Activated CD8-positive, alpha-beta T cell treated with anti-CD3 and anti-CD28 coated beads for 36 hours (primary cell): ENCODE measurements around the gene UBA6. TPM values are rescaled to one million over a fixed set of nuclear protein-coding genes. Genes with fewer than 3 reads are reported as not detected.
A peak's percentile ranks its signal among the peaks of the same experiment; 100 is the strongest.
"Not testable (repeated sequence)": the region's sequence is repeated elsewhere in the genome, so short reads cannot be mapped to it uniquely, and the experiment has no call there.

Experiments used
- ATAC-seq: fragments of 200-7000 bp; cut with Tn5 transposase; one replicate; pipeline ENCODE4 v1.10.0; 2021; ENCODE audit warnings: mild to moderate bottlenecking, moderate library complexity
- CTCF ChIA-PET: fragments of 350-600 bp; sonication (Branson Sonifier 250); formaldehyde crosslinking; loops from one replicate; lab custom pipeline; 2021; ENCODE audit warnings: antibody characterized with exemption; lab: Charles Lee
- POLR2A ChIA-PET: fragments of 350-600 bp; sonication (Branson Sonifier 250); formaldehyde crosslinking; loops from one replicate; lab custom pipeline; 2021; ENCODE audit warnings: antibody characterized with exemption; lab: Charles Lee
- DNase-seq: peaks from one replicate; pipeline ENCODE4 v3.0.0-alpha.2; 2020
- H3K27ac Mint-ChIP-seq: one replicate; pipeline ENCODE4 v1.8.0; 2021; ENCODE audit warnings: mild to moderate bottlenecking, mixed read lengths
- H3K27me3 Mint-ChIP-seq: one replicate; pipeline ENCODE4 v1.8.0; 2021; ENCODE audit warnings: mixed read lengths
- H3K36me3 Mint-ChIP-seq: one replicate; pipeline ENCODE4 v1.8.0; 2021; ENCODE audit warnings: low read depth, mixed read lengths
- H3K4me1 Mint-ChIP-seq: one replicate; pipeline ENCODE4 v1.8.0; 2021; ENCODE audit warnings: low read depth, mixed read lengths
- H3K4me3 Mint-ChIP-seq: one replicate; pipeline ENCODE4 v1.8.0; 2021; ENCODE audit warnings: mild to moderate bottlenecking, moderate library complexity, mixed read lengths
- H3K9me3 Mint-ChIP-seq: one replicate; pipeline ENCODE4 v1.8.0; 2021; ENCODE audit warnings: mixed read lengths
- intact Hi-C: fragments of 100-400 bp; cut with micrococcal nuclease; formaldehyde crosslinking; loops from one replicate; pipeline ENCODE4 v1.10.0; 2022
- total RNA-seq, 2 experiments: library from RNA; stranded (reverse); gene quantifications; one replicate each; pipeline ENCODE4 v1.2.3, GENCODE V29; 2021
- TF ChIP-seq, protein P1 (sequence below): fragments of 200-600 bp; IDR thresholded peaks from one replicate; pipeline ENCODE4 v1.8.0; 2022; ENCODE audit warnings: antibody characterized with exemption, mild to moderate bottlenecking

The UBA6 gene
- total RNA-seq, 2 experiments from 2014 or later: 81.2 to 87.5 TPM

DNA sequence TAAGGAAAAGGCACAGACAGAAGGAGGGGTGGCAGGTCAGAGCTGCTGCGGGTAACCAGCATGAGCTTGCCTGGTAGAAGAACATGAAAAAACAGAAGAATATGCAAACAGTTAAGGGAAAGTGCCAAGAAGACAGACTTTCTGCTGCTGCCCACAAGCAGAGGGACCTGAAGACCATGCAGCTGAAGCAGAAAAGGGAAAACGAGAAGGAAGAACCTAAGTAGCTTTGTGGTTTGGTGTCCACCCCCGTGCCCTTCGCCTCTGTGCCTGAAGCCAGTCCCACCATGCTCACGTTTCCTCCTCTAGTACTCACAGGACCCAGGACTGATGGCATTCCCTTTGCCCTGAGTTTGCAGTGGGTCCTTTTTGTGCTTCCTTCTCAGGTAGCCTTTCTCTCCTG, 62.8 kb downstream of the UBA6 start:
- POLR2A ChIA-PET: interaction anchor here (1.0 kb wide), 1 partner anchor 10 kb away, joined by 3 read pairs; no protein-coding TSS in a partner anchor
- no peak for ATAC-seq
- Mint-ChIP-seq H3K27me3 (no peaks in the 10 kb centered on the region), H3K4me1 (no peaks in the 10 kb centered on the region), H3K36me3 (peaks cover 27% of the 10 kb centered on the region), H3K27ac (peak overlapping the region; percentile 40), H3K9me3 (no peaks in the 10 kb centered on the region), H3K4me3 (no peak overlapping the region)
- CTCF ChIA-PET: no interaction called here
- TF ChIP-seq, protein P1, sequence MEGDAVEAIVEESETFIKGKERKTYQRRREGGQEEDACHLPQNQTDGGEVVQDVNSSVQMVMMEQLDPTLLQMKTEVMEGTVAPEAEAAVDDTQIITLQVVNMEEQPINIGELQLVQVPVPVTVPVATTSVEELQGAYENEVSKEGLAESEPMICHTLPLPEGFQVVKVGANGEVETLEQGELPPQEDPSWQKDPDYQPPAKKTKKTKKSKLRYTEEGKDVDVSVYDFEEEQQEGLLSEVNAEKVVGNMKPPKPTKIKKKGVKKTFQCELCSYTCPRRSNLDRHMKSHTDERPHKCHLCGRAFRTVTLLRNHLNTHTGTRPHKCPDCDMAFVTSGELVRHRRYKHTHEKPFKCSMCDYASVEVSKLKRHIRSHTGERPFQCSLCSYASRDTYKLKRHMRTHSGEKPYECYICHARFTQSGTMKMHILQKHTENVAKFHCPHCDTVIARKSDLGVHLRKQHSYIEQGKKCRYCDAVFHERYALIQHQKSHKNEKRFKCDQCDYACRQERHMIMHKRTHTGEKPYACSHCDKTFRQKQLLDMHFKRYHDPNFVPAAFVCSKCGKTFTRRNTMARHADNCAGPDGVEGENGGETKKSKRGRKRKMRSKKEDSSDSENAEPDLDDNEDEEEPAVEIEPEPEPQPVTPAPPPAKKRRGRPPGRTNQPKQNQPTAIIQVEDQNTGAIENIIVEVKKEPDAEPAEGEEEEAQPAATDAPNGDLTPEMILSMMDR: no peak
- no peak for DNase-seq
- intact Hi-C loops: no loop called here

DNA sequence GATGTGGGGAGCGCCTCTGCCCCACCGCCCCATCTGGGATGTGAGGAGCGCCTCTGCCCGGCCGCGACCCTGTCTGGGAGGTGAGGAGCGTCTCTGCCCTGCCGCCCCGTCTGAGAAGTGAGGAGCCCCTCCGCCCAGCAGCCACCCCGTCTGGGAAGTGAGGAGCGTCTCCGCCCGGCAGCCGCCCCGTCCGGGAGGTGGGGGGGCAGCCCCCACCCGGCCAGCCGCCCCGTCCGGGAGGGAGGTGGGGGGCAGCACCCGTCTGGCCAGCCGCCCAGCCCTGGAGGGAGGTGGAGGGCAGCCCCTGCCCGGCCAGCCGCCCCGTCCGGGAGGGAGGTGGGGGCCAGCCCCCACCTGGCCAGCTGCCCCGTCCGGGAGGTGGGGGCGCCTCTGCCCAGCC, 64.0 kb downstream of the UBA6 start:
- H3K27me3 Mint-ChIP-seq, ATAC-seq, DNase-seq, H3K27ac Mint-ChIP-seq, H3K4me1 Mint-ChIP-seq, intact Hi-C loops, CTCF ChIA-PET, POLR2A ChIA-PET, H3K4me3 Mint-ChIP-seq, H3K9me3 Mint-ChIP-seq: not testable (repeated sequence)
- peaks cover 28% of the 10 kb centered on the region for H3K36me3 Mint-ChIP-seq

DNA sequence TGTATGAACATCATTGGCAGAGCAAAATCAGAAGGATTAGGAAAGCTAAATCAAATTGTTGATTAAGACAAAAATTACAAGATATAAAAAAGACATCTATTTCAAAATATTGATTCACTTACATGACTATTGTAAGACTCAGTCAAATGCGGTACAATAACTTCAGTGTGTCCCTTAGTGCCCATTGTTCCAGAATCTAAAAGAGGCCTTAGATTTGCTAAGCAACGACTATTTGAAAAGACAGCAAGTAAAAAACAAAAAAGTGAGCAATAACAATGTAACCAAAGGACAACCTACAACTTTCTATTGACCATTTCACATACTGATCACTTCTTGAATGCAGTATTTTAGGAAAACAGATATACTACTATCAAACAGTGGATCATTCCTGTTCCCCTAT, 65.6 kb downstream of the UBA6 start:
- intact Hi-C loops: no loop called here
- DNase-seq: no peak
- no peak for ATAC-seq
- H3K27ac Mint-ChIP-seq: no peak overlapping the region
- H3K4me3 Mint-ChIP-seq: no peak overlapping the region
- no peaks in the 10 kb centered on the region for H3K9me3 Mint-ChIP-seq
- peaks cover 28% of the 10 kb centered on the region for H3K36me3 Mint-ChIP-seq
- CTCF ChIA-PET: no interaction called here
- H3K27me3 Mint-ChIP-seq: no peaks in the 10 kb centered on the region
- TF ChIP-seq, protein P1: no peak
- H3K4me1 Mint-ChIP-seq: no peaks in the 10 kb centered on the region
- POLR2A ChIA-PET: no interaction called here

DNA sequence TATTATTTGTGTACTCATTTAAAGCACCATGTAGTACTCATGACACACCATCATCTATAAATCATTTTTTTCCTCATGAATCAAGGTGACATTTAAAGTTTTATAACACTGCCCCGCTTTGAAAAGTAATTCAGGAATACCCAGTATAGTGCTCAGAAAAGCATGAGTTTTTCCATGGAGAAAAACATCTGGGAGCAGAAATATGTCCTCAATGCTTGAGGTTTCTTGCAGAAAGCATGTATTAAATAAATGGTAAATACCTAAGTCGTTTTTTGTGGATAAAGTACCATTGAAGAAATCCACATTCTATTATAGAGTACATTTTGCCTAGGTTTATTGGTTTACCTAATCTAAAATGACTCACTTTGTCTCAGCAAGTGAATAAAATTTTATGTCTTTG, 66.2 kb downstream of the UBA6 start:
- intact Hi-C loops: no loop called here

DNA sequence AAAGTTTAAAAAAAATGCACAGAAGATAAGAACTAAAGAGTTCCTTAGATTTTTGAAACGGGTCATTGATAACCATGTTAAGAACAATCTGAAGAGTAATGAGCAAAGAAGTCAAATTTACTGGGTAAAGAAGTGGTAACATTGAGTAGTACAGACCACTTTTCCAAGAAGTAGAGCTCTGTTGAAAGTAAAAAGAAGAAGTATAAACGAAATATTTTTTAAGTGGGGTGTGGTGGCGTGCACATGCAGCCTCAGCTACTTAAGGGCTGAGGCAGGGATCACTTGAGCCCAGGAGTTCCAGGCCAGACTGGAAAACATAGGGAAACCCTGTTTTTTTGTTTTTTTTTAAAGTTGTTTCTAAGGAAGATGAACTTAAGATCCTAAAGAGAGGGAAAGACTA, 68.5 kb downstream of the UBA6 start:
- TF ChIP-seq, protein P1: no peak
- Mint-ChIP-seq H3K27ac (no peak overlapping the region), H3K36me3 (peaks cover 23% of the 10 kb centered on the region), H3K4me1 (no peaks in the 10 kb centered on the region), H3K4me3 (no peak overlapping the region), H3K27me3 (no peaks in the 10 kb centered on the region), H3K9me3 (no peaks in the 10 kb centered on the region)
- intact Hi-C loops: no loop called here
- ATAC-seq (no peak), DNase-seq (no peak)
- CTCF ChIA-PET: no interaction called here
- POLR2A ChIA-PET: interaction anchor here (0.6 kb wide), 1 partner anchor 11 kb away, joined by 3 read pairs; no protein-coding TSS in a partner anchor

More for the DNA sequence above, 66.2 kb downstream of the UBA6 start:
- ATAC-seq: no peak
- H3K27ac Mint-ChIP-seq: no peak overlapping the region
- peaks cover 27% of the 10 kb centered on the region for H3K36me3 Mint-ChIP-seq
- no peak for DNase-seq
- no peaks in the 10 kb centered on the region for H3K4me1 Mint-ChIP-seq
- ChIA-PET CTCF (no interaction called here), POLR2A (no interaction called here)
- TF ChIP-seq, protein P1: no peak
- no peak overlapping the region for H3K4me3 Mint-ChIP-seq
- H3K9me3 Mint-ChIP-seq: no peaks in the 10 kb centered on the region
- H3K27me3 Mint-ChIP-seq: no peaks in the 10 kb centered on the region

DNA sequence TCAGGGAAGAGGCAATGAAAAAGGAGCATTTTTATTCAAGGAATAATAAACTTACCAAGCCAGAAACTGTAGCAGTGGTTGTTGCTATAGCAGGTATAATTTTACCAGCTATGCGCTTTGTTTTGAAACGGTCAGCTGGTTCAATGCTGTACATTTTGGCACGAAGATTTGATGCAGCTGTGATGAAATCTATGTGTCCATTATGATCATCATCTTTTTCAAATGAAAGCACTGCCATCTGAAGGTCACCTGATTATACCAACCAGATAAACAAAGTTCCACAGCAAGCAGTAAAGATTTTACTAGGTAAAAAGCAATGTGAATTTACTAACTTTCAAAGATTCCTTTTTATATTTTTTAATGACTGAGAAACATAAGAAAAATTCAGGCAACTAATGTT, 76.0 kb downstream of the UBA6 start:
- CTCF ChIA-PET: no interaction called here
- Mint-ChIP-seq H3K27ac (no peak overlapping the region), H3K4me1 (no peaks in the 10 kb centered on the region), H3K9me3 (no peaks in the 10 kb centered on the region), H3K27me3 (no peaks in the 10 kb centered on the region), H3K36me3 (peaks cover 29% of the 10 kb centered on the region), H3K4me3 (no peak overlapping the region)
- no peak for DNase-seq
- TF ChIP-seq, protein P1: no peak
- intact Hi-C loops: no loop called here
- POLR2A ChIA-PET: no interaction called here
- ATAC-seq: no peak
